ENCODE results near the gene PLP2.
A peak's percentile ranks its signal among the peaks of the same experiment; 100 is the strongest.

PLP2 gene

GRCh38 chrX:49153467-49153866 is 18.2 kb upstream of the PLP2 start:
- H3K4me1 ChIP-seq (ENCODE audit: insufficient read depth, low read length) = no peaks in the 10 kb centered on the region
- no peaks in the 10 kb centered on the region for H3K9me3 ChIP-seq (ENCODE audit: low read length)
- H2AFZ ChIP-seq (ENCODE audit: low read depth, low read length) = no peak overlapping the region
- no peak overlapping the region for H3K4me3 ChIP-seq (ENCODE audit: low read length)
- no peaks in the 10 kb centered on the region for H3K27me3 ChIP-seq (ENCODE audit: insufficient read depth, low read length)
- H3K36me3 ChIP-seq (ENCODE audit: insufficient read depth, low read length) = no peaks in the 10 kb centered on the region

- H3K4me3 ChIP-seq (ENCODE audit: low read length) = peak overlapping the region; percentile 35
- no peak overlapping the region for H2AFZ ChIP-seq (ENCODE audit: low read depth, low read length)
- H3K36me3 ChIP-seq (ENCODE audit: insufficient read depth, low read length) = no peaks in the 10 kb centered on the region
- no peaks in the 10 kb centered on the region for H3K9me3 ChIP-seq (ENCODE audit: low read length)
- no peaks in the 10 kb centered on the region for H3K4me1 ChIP-seq (ENCODE audit: insufficient read depth, low read length)
- no peaks in the 10 kb centered on the region for H3K27me3 ChIP-seq (ENCODE audit: insufficient read depth, low read length)
These were observed 16.3 kb upstream of the PLP2 start for GRCh38 chrX:49155243-49155899.

- Histone ChIP-seq H2AFZ (ENCODE audit: low read depth, low read length) (no peak overlapping the region), H3K9me3 (ENCODE audit: low read length) (no peaks in the 10 kb centered on the region), H3K4me1 (ENCODE audit: insufficient read depth, low read length) (no peaks in the 10 kb centered on the region), H3K36me3 (ENCODE audit: insufficient read depth, low read length) (no peaks in the 10 kb centered on the region), H3K27me3 (ENCODE audit: insufficient read depth, low read length) (no peaks in the 10 kb centered on the region), H3K4me3 (ENCODE audit: low read length) (peak overlapping the region; percentile 35)
These were observed 15.5 kb upstream of the PLP2 start for GRCh38 chrX:49155900-49156837.

GRCh38 chrX:49157194-49157593 is 14.5 kb upstream of the PLP2 start:
- Histone ChIP-seq H3K4me3 (ENCODE audit: low read length) (no peak overlapping the region), H2AFZ (ENCODE audit: low read depth, low read length) (no peak overlapping the region), H3K4me1 (ENCODE audit: insufficient read depth, low read length) (no peaks in the 10 kb centered on the region), H3K9me3 (ENCODE audit: low read length) (no peaks in the 10 kb centered on the region), H3K36me3 (ENCODE audit: insufficient read depth, low read length) (no peaks in the 10 kb centered on the region), H3K27me3 (ENCODE audit: insufficient read depth, low read length) (no peaks in the 10 kb centered on the region)

- Histone ChIP-seq H3K4me1 (ENCODE audit: insufficient read depth, low read length) (no peaks in the 10 kb centered on the region), H3K9me3 (ENCODE audit: low read length) (no peaks in the 10 kb centered on the region), H3K27me3 (ENCODE audit: insufficient read depth, low read length) (no peaks in the 10 kb centered on the region), H3K36me3 (ENCODE audit: insufficient read depth, low read length) (no peaks in the 10 kb centered on the region), H2AFZ (ENCODE audit: low read depth, low read length) (no peak overlapping the region), H3K4me3 (ENCODE audit: low read length) (no peak overlapping the region)
These were observed 10.8 kb upstream of the PLP2 start for GRCh38 chrX:49160908-49161307.

- no peaks in the 10 kb centered on the region for H3K4me1 ChIP-seq (ENCODE audit: insufficient read depth, low read length)
- no peaks in the 10 kb centered on the region for H3K27me3 ChIP-seq (ENCODE audit: insufficient read depth, low read length)
- H3K4me3 ChIP-seq (ENCODE audit: low read length) = no peak overlapping the region
- H3K9me3 ChIP-seq (ENCODE audit: low read length) = no peaks in the 10 kb centered on the region
- no peak overlapping the region for H2AFZ ChIP-seq (ENCODE audit: low read depth, low read length)
- H3K36me3 ChIP-seq (ENCODE audit: insufficient read depth, low read length) = no peaks in the 10 kb centered on the region
These were observed 10.1 kb upstream of the PLP2 start for GRCh38 chrX:49161632-49162031.

GRCh38 chrX:49162620-49163019 is 9.1 kb upstream of the PLP2 start, which contains the start of gene MAGIX:
MAGIX (plus strand) TSS chrX:49162758; CDS start chrX:49162890, 132 bp downstream.
- no peaks in the 10 kb centered on the region for H3K9me3 ChIP-seq (ENCODE audit: low read length)
- no peaks in the 10 kb centered on the region for H3K4me1 ChIP-seq (ENCODE audit: insufficient read depth, low read length)
- no peaks in the 10 kb centered on the region for H3K36me3 ChIP-seq (ENCODE audit: insufficient read depth, low read length)
- no peak within 1 kb of the TSS for H3K4me3 ChIP-seq (ENCODE audit: low read length)
- no peak within 1 kb of the TSS for H2AFZ ChIP-seq (ENCODE audit: low read depth, low read length)
- H3K27me3 ChIP-seq (ENCODE audit: insufficient read depth, low read length) = no peaks in the 10 kb centered on the region

- H3K9me3 ChIP-seq (ENCODE audit: low read length) = no peaks in the 10 kb centered on the region
- H3K4me1 ChIP-seq (ENCODE audit: insufficient read depth, low read length) = no peaks in the 10 kb centered on the region
- no peaks in the 10 kb centered on the region for H3K27me3 ChIP-seq (ENCODE audit: insufficient read depth, low read length)
- H2AFZ ChIP-seq (ENCODE audit: low read depth, low read length) = no peak overlapping the region
- H3K4me3 ChIP-seq (ENCODE audit: low read length) = peak overlapping the region; percentile 29
- H3K36me3 ChIP-seq (ENCODE audit: insufficient read depth, low read length) = no peaks in the 10 kb centered on the region
These were observed 7.9 kb upstream of the PLP2 start for GRCh38 chrX:49163555-49164419.

GRCh38 chrX:49164589-49165360 is 6.9 kb upstream of the PLP2 start:
- H3K4me1 ChIP-seq (ENCODE audit: insufficient read depth, low read length) = no peaks in the 10 kb centered on the region
- no peak overlapping the region for H3K4me3 ChIP-seq (ENCODE audit: low read length)
- peaks cover 6% of the 10 kb centered on the region for H3K27me3 ChIP-seq (ENCODE audit: insufficient read depth, low read length)
- H3K9me3 ChIP-seq (ENCODE audit: low read length) = no peaks in the 10 kb centered on the region
- H2AFZ ChIP-seq (ENCODE audit: low read depth, low read length) = no peak overlapping the region
- no peaks in the 10 kb centered on the region for H3K36me3 ChIP-seq (ENCODE audit: insufficient read depth, low read length)

GRCh38 chrX:49165901-49166881 is 5.5 kb upstream of the PLP2 start:
- Histone ChIP-seq H2AFZ (ENCODE audit: low read depth, low read length) (no peak overlapping the region), H3K36me3 (ENCODE audit: insufficient read depth, low read length) (no peaks in the 10 kb centered on the region), H3K9me3 (ENCODE audit: low read length) (no peaks in the 10 kb centered on the region), H3K4me1 (ENCODE audit: insufficient read depth, low read length) (no peaks in the 10 kb centered on the region), H3K4me3 (ENCODE audit: low read length) (no peak overlapping the region), H3K27me3 (ENCODE audit: insufficient read depth, low read length) (peaks cover 11% of the 10 kb centered on the region)

GRCh38 chrX:49166914-49167739 is 4.6 kb upstream of the PLP2 start:
- Histone ChIP-seq H3K9me3 (ENCODE audit: low read length) (no peaks in the 10 kb centered on the region), H3K27me3 (ENCODE audit: insufficient read depth, low read length) (peaks cover 16% of the 10 kb centered on the region), H3K4me3 (ENCODE audit: low read length) (no peak overlapping the region), H3K36me3 (ENCODE audit: insufficient read depth, low read length) (no peaks in the 10 kb centered on the region), H3K4me1 (ENCODE audit: insufficient read depth, low read length) (no peaks in the 10 kb centered on the region), H2AFZ (ENCODE audit: low read depth, low read length) (no peak overlapping the region)

Measured in neuron (in vitro differentiated cells).